ENCODE data around the gene ACIN1. TPM values are rescaled to one million over a fixed set of nuclear protein-coding genes. Genes with fewer than 3 reads are reported as not detected.
A peak's percentile ranks its signal among the peaks of the same experiment; 100 is the strongest.

ACIN1 gene
- total and polyA plus RNA-seq, 9 of the 15 experiments (the other 6 are each of a cell fraction or from before 2014, with no cell fraction given), result 5.0 to 196 (median 129) TPM

GRCh38 chr14:23112359-23113178 is 17.6 kb upstream of the ACIN1 start (continued):
- TF ChIP-seq, protein P1, sequence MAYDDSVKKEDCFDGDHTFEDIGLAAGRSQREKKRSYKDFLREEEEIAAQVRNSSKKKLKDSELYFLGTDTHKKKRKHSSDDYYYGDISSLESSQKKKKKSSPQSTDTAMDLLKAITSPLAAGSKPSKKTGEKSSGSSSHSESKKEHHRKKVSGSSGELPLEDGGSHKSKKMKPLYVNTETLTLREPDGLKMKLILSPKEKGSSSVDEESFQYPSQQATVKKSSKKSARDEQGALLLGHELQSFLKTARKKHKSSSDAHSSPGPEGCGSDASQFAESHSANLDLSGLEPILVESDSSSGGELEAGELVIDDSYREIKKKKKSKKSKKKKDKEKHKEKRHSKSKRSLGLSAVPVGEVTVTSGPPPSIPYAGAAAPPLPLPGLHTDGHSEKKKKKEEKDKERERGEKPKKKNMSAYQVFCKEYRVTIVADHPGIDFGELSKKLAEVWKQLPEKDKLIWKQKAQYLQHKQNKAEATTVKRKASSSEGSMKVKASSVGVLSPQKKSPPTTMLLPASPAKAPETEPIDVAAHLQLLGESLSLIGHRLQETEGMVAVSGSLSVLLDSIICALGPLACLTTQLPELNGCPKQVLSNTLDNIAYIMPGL (CRISPR knock-in tag; IDR thresholded peaks at IDR 0.05), result no peak
- TF ChIP-seq ZBTB2 (IDR thresholded peaks at IDR 0.05) (0 out of 2 replicates have a peak, but pooled peaks have one; percentile 25), RNF2 (IDR thresholded peaks at IDR 0.05) (peak; percentile 99), SAP30 (IDR thresholded peaks at IDR 0.05; ENCODE audit: borderline replicate concordance, insufficient read depth, low read depth, low read length, poor library complexity, severe bottlenecking) (no peak), ZNF140 (CRISPR knock-in tag; IDR thresholded peaks at IDR 0.05) (no peak), HOMEZ (CRISPR knock-in tag; IDR thresholded peaks at IDR 0.05) (no peak), ZNF766 (CRISPR knock-in tag; conservative IDR thresholded peaks at IDR 0.05) (no peak), HSF4 (CRISPR knock-in tag; IDR thresholded peaks at IDR 0.05; ENCODE audit: borderline replicate concordance) (no peak), ZNF408 (CRISPR knock-in tag; IDR thresholded peaks at IDR 0.05; ENCODE audit: low read depth) (no peak), ZNF124 (CRISPR knock-in tag; IDR thresholded peaks at IDR 0.05) (no peak), NR2C1 (IDR thresholded peaks at IDR 0.05) (peak; percentile 64), NR2C1 (tag; IDR thresholded peaks at IDR 0.05) (peak; percentile 70), ZNF830 (CRISPR knock-in tag; IDR thresholded peaks at IDR 0.05) (no peak), ZSCAN32 (CRISPR knock-in tag; IDR thresholded peaks at IDR 0.05) (no peak), ZNF41 (CRISPR knock-in tag; conservative IDR thresholded peaks at IDR 0.05) (no peak), MAFK (IDR thresholded peaks at IDR 0.05; ENCODE audit: low read length) (peak; percentile 48), SRSF3 (IDR thresholded peaks at IDR 0.05; ENCODE audit: insufficient read depth, low read length) (no peak), ZBTB43 (CRISPR knock-in tag; IDR thresholded peaks at IDR 0.05) (no peak)
- TF ChIP-seq, protein P2, sequence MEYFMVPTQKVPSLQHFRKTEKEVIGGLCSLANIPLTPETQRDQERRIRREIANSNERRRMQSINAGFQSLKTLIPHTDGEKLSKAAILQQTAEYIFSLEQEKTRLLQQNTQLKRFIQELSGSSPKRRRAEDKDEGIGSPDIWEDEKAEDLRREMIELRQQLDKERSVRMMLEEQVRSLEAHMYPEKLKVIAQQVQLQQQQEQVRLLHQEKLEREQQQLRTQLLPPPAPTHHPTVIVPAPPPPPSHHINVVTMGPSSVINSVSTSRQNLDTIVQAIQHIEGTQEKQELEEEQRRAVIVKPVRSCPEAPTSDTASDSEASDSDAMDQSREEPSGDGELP (CRISPR knock-in tag; IDR thresholded peaks at IDR 0.05; ENCODE audit: borderline replicate concordance), result peak; percentile 96
- TF ChIP-seq, protein P3, sequence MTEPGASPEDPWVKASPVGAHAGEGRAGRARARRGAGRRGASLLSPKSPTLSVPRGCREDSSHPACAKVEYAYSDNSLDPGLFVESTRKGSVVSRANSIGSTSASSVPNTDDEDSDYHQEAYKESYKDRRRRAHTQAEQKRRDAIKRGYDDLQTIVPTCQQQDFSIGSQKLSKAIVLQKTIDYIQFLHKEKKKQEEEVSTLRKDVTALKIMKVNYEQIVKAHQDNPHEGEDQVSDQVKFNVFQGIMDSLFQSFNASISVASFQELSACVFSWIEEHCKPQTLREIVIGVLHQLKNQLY (CRISPR knock-in tag; conservative IDR thresholded peaks at IDR 0.05), result no peak

Data from K562 (cell line).